SK-N-SH (cell line): ENCODE measurements around the gene TSNAXIP1. TPM values are rescaled to one million over a fixed set of nuclear protein-coding genes. Genes with fewer than 3 reads are reported as not detected.

Source experiments
- CTCF ChIA-PET: fragments of 300-600, 350-600 bp; formaldehyde crosslinking; extraction: SDS; loops from one replicate; lab custom pipeline; 2021; lab: Yijun Ruan, JAX
- POLR2A ChIA-PET: fragments of 350-600 bp; sonication (Branson Sonifier 250); formaldehyde crosslinking; extraction: SDS; loops from one replicate; lab custom pipeline; 2020; ENCODE audit warnings: antibody characterized with exemption, inconsistent platforms; lab: Yijun Ruan, JAX
- DNase-seq: peaks from one replicate; pipeline ENCODE4 v3.0.0; 2012
- H2AFZ ChIP-seq: fragments of 200-600 bp; sonication (generic); 2 replicates; pipeline ENCODE4 v1.8.1; 2016; ENCODE audit warnings: antibody characterized with exemption, mild to moderate bottlenecking, low read depth
- H3F3A ChIP-seq: fragments of 200-600 bp; sonication (generic); replicated peaks from 2 replicates; pipeline ENCODE3; 2016; ENCODE audit warnings: antibody characterized with exemption, mild to moderate bottlenecking; ENCODE audit not compliant: insufficient read depth
- H3K27ac ChIP-seq, 2 experiments: fragments of 200-500 bp in 1 of 2; fragments of 200-600 bp in 1 of 2; sonication (Bioruptor generic) in 1 of 2; sonication (generic), shearing (Covaris generic) in 1 of 2; 2 replicates each; pipeline versions ENCODE4 v1.5.1 to v1.6.1; 2014 to 2016; ENCODE audit warnings: low read depth in 2 of 2, inconsistent platforms in 1 of 2, low read length in 1 of 2, mild to moderate bottlenecking in 1 of 2, mixed read lengths in 1 of 2
- H3K27me3 ChIP-seq: fragments of 200-600 bp; sonication (generic), shearing (Covaris generic); 2 replicates; pipeline ENCODE4 v1.6.1; 2016; ENCODE audit warnings: mixed run types; ENCODE audit not compliant: insufficient read depth
- H3K36me3 ChIP-seq, 2 experiments: fragments of 200-500 bp in 1 of 2; fragments of 200-600 bp in 1 of 2; sonication (Bioruptor generic) in 1 of 2; sonication (generic) in 1 of 2; replicated peaks in 1 of 2; 2 replicates each; pipeline versions ENCODE3 to v1.5.1; 2014 to 2016; ENCODE audit warnings: low read length in 1 of 2, mild to moderate bottlenecking in 1 of 2; ENCODE audit not compliant: insufficient read depth in 2 of 2, control insufficient read depth in 1 of 2
- H3K4me1 ChIP-seq, 2 experiments: fragments of 200-500 bp in 1 of 2; fragments of 200-600 bp in 1 of 2; sonication (Bioruptor generic) in 1 of 2; sonication (generic), shearing (Covaris generic) in 1 of 2; 2 replicates each; pipeline versions ENCODE4 v1.5.1 to v1.6.1; 2014 to 2016; ENCODE audit warnings: low read depth in 1 of 2, low read length in 1 of 2, mixed run types in 1 of 2; ENCODE audit not compliant: insufficient read depth in 2 of 2, control insufficient read depth in 1 of 2
- H3K4me2 ChIP-seq: fragments of 200-600 bp; sonication (generic), shearing (Covaris generic); 2 replicates; pipeline ENCODE4 v1.6.1; 2017; ENCODE audit warnings: mixed run types
- H3K4me3 ChIP-seq, 2 experiments: fragments of 200-500 bp in 1 of 2; fragments of 200-600 bp in 1 of 2; sonication (Bioruptor generic) in 1 of 2; sonication (generic), shearing (Covaris generic) in 1 of 2; 2 replicates each; pipeline versions ENCODE4 v1.5.1 to v1.8.1; 2014 to 2016; ENCODE audit warnings: low read depth in 2 of 2, inconsistent platforms in 1 of 2, low read length in 1 of 2, mild to moderate bottlenecking in 1 of 2, mixed read lengths in 1 of 2, moderate library complexity in 1 of 2
- H3K79me2 ChIP-seq: fragments of 200-600 bp; sonication (generic); 2 replicates; pipeline ENCODE4 v1.8.1; 2017; ENCODE audit warnings: mild to moderate bottlenecking; ENCODE audit not compliant: insufficient read depth
- H3K9ac ChIP-seq: fragments of 200-600 bp; sonication (generic); 2 replicates; pipeline ENCODE4 v1.6.1; 2017; ENCODE audit warnings: mixed run types
- H3K9me2 ChIP-seq: fragments of 200-600 bp; sonication (generic); 2 replicates; pipeline ENCODE4 v1.6.1; 2017; ENCODE audit warnings: mixed run types
- H3K9me3 ChIP-seq: fragments of 200-600 bp; sonication (generic); 2 replicates; pipeline ENCODE4 v1.6.1; 2017; ENCODE audit warnings: mixed run types, mild to moderate bottlenecking, moderate library complexity
- H4K20me1 ChIP-seq: fragments of 200-600 bp; sonication (generic); 2 replicates; pipeline ENCODE4 v1.6.1; 2017; ENCODE audit warnings: mild to moderate bottlenecking, mixed run types; ENCODE audit not compliant: insufficient read depth
- EP300 ChIP-seq, 2 experiments: IDR thresholded peaks; 2 replicates each; pipeline versions ENCODE4 v1.4.0 to v1.6.1; 2012; ENCODE audit warnings: borderline replicate concordance in 1 of 2, low read depth in 1 of 2, low read length in 1 of 2
- EZH2phosphoT487 ChIP-seq: fragments of 200-600 bp; sonication (generic); IDR thresholded peaks from 2 replicates; pipeline ENCODE4 v1.6.1; 2017; ENCODE audit warnings: low read depth, mixed run types, mild to moderate bottlenecking, antibody characterized with exemption, moderate library complexity, borderline replicate concordance
- FOSL2 ChIP-seq: IDR thresholded peaks from 2 replicates; pipeline ENCODE4 v1.4.0; 2012; ENCODE audit warnings: low read depth, mild to moderate bottlenecking, moderate library complexity, borderline replicate concordance
- FOXJ3 ChIP-seq: sonication (generic); formaldehyde crosslinking; IDR thresholded peaks from 2 replicates; pipeline ENCODE4 v1.5.1; 2020; ENCODE audit warnings: mild to moderate bottlenecking, missing genetic modification reagents
- FOXM1 ChIP-seq: IDR thresholded peaks from 2 replicates; pipeline ENCODE4 v1.4.0; 2012; ENCODE audit warnings: low read depth, mild to moderate bottlenecking
- GABPA ChIP-seq: IDR thresholded peaks from 2 replicates; pipeline ENCODE4 v1.4.0; 2012; ENCODE audit warnings: low read depth, mild to moderate bottlenecking
- MEF2A ChIP-seq: IDR thresholded peaks from 2 replicates; pipeline ENCODE4 v1.4.0; 2012; ENCODE audit warnings: low read depth, borderline replicate concordance
- MXI1 ChIP-seq: IDR thresholded peaks from 2 replicates; pipeline ENCODE4 v1.6.1; 2012; ENCODE audit warnings: mild to moderate bottlenecking, low read depth, low read length, improper control_type of control experiment
- RXRA ChIP-seq: IDR thresholded peaks from 2 replicates; pipeline ENCODE4 v1.4.0; 2012; ENCODE audit warnings: low read depth, mild to moderate bottlenecking, borderline replicate concordance
- SIN3A ChIP-seq: IDR thresholded peaks from 2 replicates; pipeline ENCODE4 v1.6.1; 2012; ENCODE audit warnings: low read depth, mild to moderate bottlenecking, low read length, moderate library complexity, borderline replicate concordance
- TAF1 ChIP-seq: IDR thresholded peaks from 2 replicates; pipeline ENCODE4 v1.6.1; 2012; ENCODE audit warnings: low read depth, mild to moderate bottlenecking, low read length, moderate library complexity, borderline replicate concordance
- WGBS: methylation state at CpG from one replicate; pipeline ENCODE4 v1.1.6; 2017; ENCODE audit warnings: low lambda C conversion rate; 5-methylcytosine and 5-hydroxymethylcytosine counted together
- polyA plus RNA-seq, 3 experiments: library from polyadenylated mRNA; depleted of rRNA; stranded (reverse); fragments of >200 nt; gene quantifications; 2 replicates each; pipeline ENCODE4 v1.2.3, GENCODE V29; 2012
- TF ChIP-seq, protein P1 (sequence below): fragments of 200-600 bp; sonication (generic); IDR thresholded peaks from 2 replicates; pipeline ENCODE4 v1.6.1; 2017; ENCODE audit warnings: antibody characterized with exemption, mild to moderate bottlenecking, moderate library complexity
- TF ChIP-seq, protein P2 (sequence below): fragments of 150-350 bp; IDR thresholded peaks from 2 replicates; pipeline ENCODE4 v1.6.1; 2017; ENCODE audit warnings: antibody characterized with exemption, low read length, low read depth, borderline replicate concordance
- TF ChIP-seq, protein P3 (sequence below): IDR thresholded peaks from 2 replicates; pipeline ENCODE4 v1.4.0; 2012; ENCODE audit warnings: low read depth, borderline replicate concordance
- TF ChIP-seq, protein P4 (sequence below): IDR thresholded peaks from 2 replicates; pipeline ENCODE4 v1.4.0; 2012; ENCODE audit warnings: low read depth, borderline replicate concordance
- TF ChIP-seq, protein P5 (sequence below): IDR thresholded peaks from 2 replicates; pipeline ENCODE4; 2012
- TF ChIP-seq, protein P6 (sequence below): fragments of 150-350 bp; IDR thresholded peaks from 2 replicates; pipeline ENCODE4 v1.6.1; 2016; ENCODE audit warnings: mild to moderate bottlenecking, low read depth, low read length

Gene TSNAXIP1
- polyA plus RNA-seq, 1 of the 3 experiments (the other 2 are of a cell fraction) = 4.4 TPM

DNA sequence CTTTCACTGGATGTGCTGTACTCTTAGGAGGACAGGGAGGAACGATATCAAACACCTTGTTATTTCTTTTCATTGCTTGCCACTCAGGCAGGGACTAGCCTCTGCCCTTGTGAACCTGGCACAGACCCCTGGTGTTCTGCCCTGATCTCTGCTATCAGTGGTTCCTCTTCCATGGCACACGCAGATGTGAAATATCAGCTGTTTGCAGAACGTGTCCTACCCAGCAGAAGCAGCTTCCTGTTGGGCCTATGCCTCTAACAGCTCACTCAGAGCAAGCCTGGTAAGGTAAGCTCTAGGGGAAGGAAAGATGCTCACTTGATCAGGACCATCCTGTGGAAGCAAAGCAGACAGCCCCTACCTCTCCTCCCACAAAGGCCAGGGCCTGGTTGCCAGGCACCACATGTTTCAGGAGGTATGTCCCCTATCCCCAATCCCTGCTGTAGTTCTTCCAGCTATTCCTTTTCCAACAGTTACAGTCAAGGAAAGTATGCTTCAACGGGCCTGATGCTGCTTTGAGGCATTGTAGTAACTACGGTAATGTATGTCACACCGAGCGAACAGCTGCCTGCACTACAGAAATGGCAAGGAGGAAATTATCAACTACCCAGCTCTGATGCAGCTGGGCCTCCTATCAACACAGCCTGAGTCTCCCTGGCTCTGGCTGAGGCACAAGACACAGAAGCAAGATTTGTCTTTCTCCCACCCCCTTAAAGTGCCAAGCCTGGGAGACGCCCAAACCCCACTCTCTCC lies 46.3 kb upstream of the TSNAXIP1 start:
- H4K20me1 ChIP-seq = 0 out of 2 replicates have a peak, but pooled peaks cover 8% of the 10 kb centered on the region
- no peaks in the 10 kb centered on the region for H3K9me3 ChIP-seq
- H3K27ac ChIP-seq = no peak overlapping the region
- H3K4me2 ChIP-seq = no peak overlapping the region
- H3K4me1 ChIP-seq = peaks cover 0 to 5% of the 10 kb centered on the region in 2 experiments; a peak in 1 of 4 replicates
- WGBS = 82% methylated on average over 7 of the region's 8 CpGs
- no peak overlapping the region for H3K9ac ChIP-seq
- TF ChIP-seq, protein P1, sequence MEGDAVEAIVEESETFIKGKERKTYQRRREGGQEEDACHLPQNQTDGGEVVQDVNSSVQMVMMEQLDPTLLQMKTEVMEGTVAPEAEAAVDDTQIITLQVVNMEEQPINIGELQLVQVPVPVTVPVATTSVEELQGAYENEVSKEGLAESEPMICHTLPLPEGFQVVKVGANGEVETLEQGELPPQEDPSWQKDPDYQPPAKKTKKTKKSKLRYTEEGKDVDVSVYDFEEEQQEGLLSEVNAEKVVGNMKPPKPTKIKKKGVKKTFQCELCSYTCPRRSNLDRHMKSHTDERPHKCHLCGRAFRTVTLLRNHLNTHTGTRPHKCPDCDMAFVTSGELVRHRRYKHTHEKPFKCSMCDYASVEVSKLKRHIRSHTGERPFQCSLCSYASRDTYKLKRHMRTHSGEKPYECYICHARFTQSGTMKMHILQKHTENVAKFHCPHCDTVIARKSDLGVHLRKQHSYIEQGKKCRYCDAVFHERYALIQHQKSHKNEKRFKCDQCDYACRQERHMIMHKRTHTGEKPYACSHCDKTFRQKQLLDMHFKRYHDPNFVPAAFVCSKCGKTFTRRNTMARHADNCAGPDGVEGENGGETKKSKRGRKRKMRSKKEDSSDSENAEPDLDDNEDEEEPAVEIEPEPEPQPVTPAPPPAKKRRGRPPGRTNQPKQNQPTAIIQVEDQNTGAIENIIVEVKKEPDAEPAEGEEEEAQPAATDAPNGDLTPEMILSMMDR = no peak
- TF ChIP-seq EP300 (IDR thresholded peaks at IDR 0.05; ENCODE audit: borderline replicate concordance in 1 of 2, low read depth in 1 of 2, low read length in 1 of 2) (no peak), MEF2A (no peak), GABPA (no peak), MXI1 (no peak), FOXJ3 (CRISPR knock-in tag) (no peak), TAF1 (no peak), EZH2phosphoT487 (no peak), FOXM1 (no peak), SIN3A (no peak), FOSL2 (no peak), RXRA (no peak)
- TF ChIP-seq, protein P2, sequence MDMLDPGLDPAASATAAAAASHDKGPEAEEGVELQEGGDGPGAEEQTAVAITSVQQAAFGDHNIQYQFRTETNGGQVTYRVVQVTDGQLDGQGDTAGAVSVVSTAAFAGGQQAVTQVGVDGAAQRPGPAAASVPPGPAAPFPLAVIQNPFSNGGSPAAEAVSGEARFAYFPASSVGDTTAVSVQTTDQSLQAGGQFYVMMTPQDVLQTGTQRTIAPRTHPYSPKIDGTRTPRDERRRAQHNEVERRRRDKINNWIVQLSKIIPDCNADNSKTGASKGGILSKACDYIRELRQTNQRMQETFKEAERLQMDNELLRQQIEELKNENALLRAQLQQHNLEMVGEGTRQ = no peak
- TF ChIP-seq, protein P3, sequence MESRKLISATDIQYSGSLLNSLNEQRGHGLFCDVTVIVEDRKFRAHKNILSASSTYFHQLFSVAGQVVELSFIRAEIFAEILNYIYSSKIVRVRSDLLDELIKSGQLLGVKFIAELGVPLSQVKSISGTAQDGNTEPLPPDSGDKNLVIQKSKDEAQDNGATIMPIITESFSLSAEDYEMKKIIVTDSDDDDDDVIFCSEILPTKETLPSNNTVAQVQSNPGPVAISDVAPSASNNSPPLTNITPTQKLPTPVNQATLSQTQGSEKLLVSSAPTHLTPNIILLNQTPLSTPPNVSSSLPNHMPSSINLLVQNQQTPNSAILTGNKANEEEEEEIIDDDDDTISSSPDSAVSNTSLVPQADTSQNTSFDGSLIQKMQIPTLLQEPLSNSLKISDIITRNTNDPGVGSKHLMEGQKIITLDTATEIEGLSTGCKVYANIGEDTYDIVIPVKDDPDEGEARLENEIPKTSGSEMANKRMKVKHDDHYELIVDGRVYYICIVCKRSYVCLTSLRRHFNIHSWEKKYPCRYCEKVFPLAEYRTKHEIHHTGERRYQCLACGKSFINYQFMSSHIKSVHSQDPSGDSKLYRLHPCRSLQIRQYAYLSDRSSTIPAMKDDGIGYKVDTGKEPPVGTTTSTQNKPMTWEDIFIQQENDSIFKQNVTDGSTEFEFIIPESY = no peak
- TF ChIP-seq, protein P4, sequence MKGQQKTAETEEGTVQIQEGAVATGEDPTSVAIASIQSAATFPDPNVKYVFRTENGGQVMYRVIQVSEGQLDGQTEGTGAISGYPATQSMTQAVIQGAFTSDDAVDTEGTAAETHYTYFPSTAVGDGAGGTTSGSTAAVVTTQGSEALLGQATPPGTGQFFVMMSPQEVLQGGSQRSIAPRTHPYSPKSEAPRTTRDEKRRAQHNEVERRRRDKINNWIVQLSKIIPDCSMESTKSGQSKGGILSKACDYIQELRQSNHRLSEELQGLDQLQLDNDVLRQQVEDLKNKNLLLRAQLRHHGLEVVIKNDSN = no peak
- TF ChIP-seq, protein P5, sequence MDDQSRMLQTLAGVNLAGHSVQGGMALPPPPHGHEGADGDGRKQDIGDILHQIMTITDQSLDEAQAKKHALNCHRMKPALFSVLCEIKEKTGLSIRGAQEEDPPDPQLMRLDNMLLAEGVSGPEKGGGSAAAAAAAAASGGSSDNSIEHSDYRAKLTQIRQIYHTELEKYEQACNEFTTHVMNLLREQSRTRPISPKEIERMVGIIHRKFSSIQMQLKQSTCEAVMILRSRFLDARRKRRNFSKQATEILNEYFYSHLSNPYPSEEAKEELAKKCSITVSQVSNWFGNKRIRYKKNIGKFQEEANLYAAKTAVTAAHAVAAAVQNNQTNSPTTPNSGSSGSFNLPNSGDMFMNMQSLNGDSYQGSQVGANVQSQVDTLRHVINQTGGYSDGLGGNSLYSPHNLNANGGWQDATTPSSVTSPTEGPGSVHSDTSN = no peak
- TF ChIP-seq, protein P6, sequence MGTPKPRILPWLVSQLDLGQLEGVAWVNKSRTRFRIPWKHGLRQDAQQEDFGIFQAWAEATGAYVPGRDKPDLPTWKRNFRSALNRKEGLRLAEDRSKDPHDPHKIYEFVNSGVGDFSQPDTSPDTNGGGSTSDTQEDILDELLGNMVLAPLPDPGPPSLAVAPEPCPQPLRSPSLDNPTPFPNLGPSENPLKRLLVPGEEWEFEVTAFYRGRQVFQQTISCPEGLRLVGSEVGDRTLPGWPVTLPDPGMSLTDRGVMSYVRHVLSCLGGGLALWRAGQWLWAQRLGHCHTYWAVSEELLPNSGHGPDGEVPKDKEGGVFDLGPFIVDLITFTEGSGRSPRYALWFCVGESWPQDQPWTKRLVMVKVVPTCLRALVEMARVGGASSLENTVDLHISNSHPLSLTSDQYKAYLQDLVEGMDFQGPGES = no peak
- POLR2A ChIA-PET = no interaction called here
- H3K9me2 ChIP-seq = no peaks in the 10 kb centered on the region
- no peaks in the 10 kb centered on the region; the same call in 1 of the 2 replicates for H3K79me2 ChIP-seq
- no peaks in the 10 kb centered on the region for H3K27me3 ChIP-seq
- no peak for DNase-seq
- H3K4me3 ChIP-seq = no peak overlapping the region
- no peaks in the 10 kb centered on the region for H3F3A ChIP-seq
- CTCF ChIA-PET = interaction anchor here (1.0 kb wide), 1 partner anchor 56 kb away, joined by 6 read pairs; no protein-coding TSS in a partner anchor
- H2AFZ ChIP-seq = no peak overlapping the region
- H3K36me3 ChIP-seq = peaks cover 0 to 2% of the 10 kb centered on the region in 2 experiments
